Amygdala (tissue), 56 donors: ENCODE results near the gene CHAF1B.

Source experiments
- DNase-seq, 56 donors: peaks; one replicate each; lab custom pipeline; 2025; lab: John Stamatoyannopoulos, UW

Gene CHAF1B

GRCh38 chr21:36423771-36424433 is 38.7 kb downstream of the CHAF1B start:
- no peak for DNase-seq

- DNase-seq, result no peak
Observed at GRCh38 chr21:36424592-36424991, 39.4 kb downstream of the CHAF1B start.

- no peak for DNase-seq
Observed at GRCh38 chr21:36425286-36425685, 40.1 kb downstream of the CHAF1B start.

GRCh38 chr21:36427502-36427901 is 42.3 kb downstream of the CHAF1B start:
- no peak for DNase-seq

GRCh38 chr21:36428761-36429432 is 43.7 kb downstream of the CHAF1B start:
- no peak for DNase-seq

- DNase-seq, result peak in 4 of 56 donors; percentile 6 to 30 (median 11)
Observed at GRCh38 chr21:36429947-36430546, 44.9 kb downstream of the CHAF1B start.

- DNase-seq, result no peak
Observed at GRCh38 chr21:36430841-36431240, 45.6 kb downstream of the CHAF1B start.

GRCh38 chr21:36431252-36431651 is 46.1 kb downstream of the CHAF1B start:
- DNase-seq, result no peak

- peak in 1 of 56 donors; percentile 2 for DNase-seq
Observed at GRCh38 chr21:36433059-36433709, 48.0 kb downstream of the CHAF1B start.

GRCh38 chr21:36434144-36434543 is 49.0 kb downstream of the CHAF1B start:
- DNase-seq, result no peak

- no peak for DNase-seq
Observed at GRCh38 chr21:36436829-36437744, 51.9 kb downstream of the CHAF1B start.

GRCh38 chr21:36437745-36438128 is 52.5 kb downstream of the CHAF1B start:
- DNase-seq, result no peak

- no peak for DNase-seq
Observed at GRCh38 chr21:36441715-36442114, 56.5 kb downstream of the CHAF1B start.

GRCh38 chr21:36446301-36446700 is 61.1 kb downstream of the CHAF1B start:
- DNase-seq, result no peak

GRCh38 chr21:36450511-36450910 is 65.3 kb downstream of the CHAF1B start:
- DNase-seq, result no peak

- DNase-seq, result no peak
Observed at GRCh38 chr21:36451506-36451905, 66.3 kb downstream of the CHAF1B start.

GRCh38 chr21:36452281-36452825 is 67.2 kb downstream of the CHAF1B start:
- no peak for DNase-seq

- no peak for DNase-seq
Observed at GRCh38 chr21:36454093-36454531, 68.9 kb downstream of the CHAF1B start.

GRCh38 chr21:36454706-36455105 is 69.5 kb downstream of the CHAF1B start:
- peak in 1 of 56 donors; percentile 3 for DNase-seq
